DOHH2 (cell line): ENCODE data around the gene MRPL11.

Source experiments
- H3F3A ChIP-seq: fragments of 200-600 bp; sonication (generic), shearing (Covaris generic); 2 replicates; pipeline ENCODE4 v1.6.0; 2016; ENCODE audit warnings: antibody characterized with exemption, mild to moderate bottlenecking; ENCODE audit not compliant: control insufficient read depth, insufficient read depth
- H3K27ac ChIP-seq: fragments of 200-600 bp; sonication (generic); 2 replicates; pipeline ENCODE4 v1.5.1; 2014; ENCODE audit warnings: low read depth, mild to moderate bottlenecking, low read length, moderate library complexity
- H3K27me3 ChIP-seq: fragments of 200-600 bp; sonication (generic); 2 replicates; pipeline ENCODE4 v1.6.1; 2014; ENCODE audit warnings: mild to moderate bottlenecking, low read length, mixed read lengths; ENCODE audit not compliant: control insufficient read depth
- H3K36me3 ChIP-seq: fragments of 200-600 bp; sonication (generic); 2 replicates; pipeline ENCODE4 v1.6.1; 2014; ENCODE audit warnings: mild to moderate bottlenecking, low read length, moderate library complexity, mixed read lengths; ENCODE audit not compliant: control insufficient read depth
- H3K4me1 ChIP-seq: fragments of 200-600 bp; sonication (generic); 2 replicates; pipeline ENCODE4 v1.6.1; 2014; ENCODE audit warnings: mild to moderate bottlenecking, low read length, mixed read lengths; ENCODE audit not compliant: control insufficient read depth
- H3K4me2 ChIP-seq: fragments of 200-600 bp; sonication (generic); 2 replicates; pipeline ENCODE4 v1.6.0; 2014; ENCODE audit warnings: mild to moderate bottlenecking, low read length, moderate library complexity
- H3K4me3 ChIP-seq: fragments of 200-600 bp; sonication (generic); 2 replicates; pipeline ENCODE4 v1.5.1; 2014; ENCODE audit warnings: mild to moderate bottlenecking, low read length, mixed read lengths
- H3K79me2 ChIP-seq: fragments of 200-600 bp; sonication (generic); 2 replicates; pipeline ENCODE4 v1.6.1; 2014; ENCODE audit warnings: mild to moderate bottlenecking, low read length, mixed read lengths; ENCODE audit not compliant: control insufficient read depth
- H3K9me2 ChIP-seq: fragments of 200-600 bp; sonication (generic); replicated peaks from 2 replicates; pipeline ENCODE4 v1.6.1; 2014; ENCODE audit warnings: mild to moderate bottlenecking, low read length, mixed read lengths; ENCODE audit not compliant: control insufficient read depth
- H3K9me3 ChIP-seq: fragments of 200-600 bp; sonication (generic); 2 replicates; pipeline ENCODE4 v1.6.1; 2014; ENCODE audit warnings: antibody characterized with exemption, low read length, mixed read lengths; ENCODE audit not compliant: control insufficient read depth, insufficient read depth
- H4K20me1 ChIP-seq: fragments of 200-600 bp; sonication (generic); 2 replicates; pipeline ENCODE4 v1.6.0; 2014; ENCODE audit warnings: low read depth, mild to moderate bottlenecking, antibody characterized with exemption, low read length, moderate library complexity; ENCODE audit not compliant: control insufficient read depth, insufficient read depth
- EZH2phosphoT487 ChIP-seq: fragments of 200-600 bp; sonication (generic); IDR thresholded peaks from 2 replicates; pipeline ENCODE4 v1.6.1; 2017; ENCODE audit warnings: borderline replicate concordance, mild to moderate bottlenecking, antibody characterized with exemption, low read length, moderate library complexity, mixed read lengths
- TF ChIP-seq, protein P1 (sequence below): fragments of 200-600 bp; sonication (generic); IDR thresholded peaks from one replicate; pipeline ENCODE4 v1.5.1; 2014; ENCODE audit warnings: antibody characterized with exemption, mild to moderate bottlenecking, low read depth, low read length; ENCODE audit not compliant: poor library complexity, severe bottlenecking

Gene MRPL11

DNA sequence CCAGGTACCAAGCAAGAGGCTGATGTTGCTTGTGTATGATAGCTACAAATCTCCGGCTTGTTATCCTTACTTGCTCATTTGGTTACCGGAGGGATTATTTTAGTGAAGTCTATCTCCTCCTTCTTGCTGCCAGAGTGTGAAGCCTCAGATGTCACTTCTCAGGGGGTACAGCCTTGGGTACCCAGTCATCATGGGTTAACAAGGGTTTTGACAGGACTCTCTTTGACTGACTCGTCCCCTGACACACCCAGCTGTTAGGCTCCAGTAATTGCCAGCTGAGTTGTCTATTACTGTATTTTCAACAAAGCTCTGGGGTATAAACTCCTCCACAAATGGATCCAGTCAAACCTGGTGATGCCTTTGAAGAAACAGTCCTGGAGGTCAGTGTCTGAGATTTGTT is 16.2 kb upstream of the MRPL11 start:
- TF ChIP-seq, protein P1, sequence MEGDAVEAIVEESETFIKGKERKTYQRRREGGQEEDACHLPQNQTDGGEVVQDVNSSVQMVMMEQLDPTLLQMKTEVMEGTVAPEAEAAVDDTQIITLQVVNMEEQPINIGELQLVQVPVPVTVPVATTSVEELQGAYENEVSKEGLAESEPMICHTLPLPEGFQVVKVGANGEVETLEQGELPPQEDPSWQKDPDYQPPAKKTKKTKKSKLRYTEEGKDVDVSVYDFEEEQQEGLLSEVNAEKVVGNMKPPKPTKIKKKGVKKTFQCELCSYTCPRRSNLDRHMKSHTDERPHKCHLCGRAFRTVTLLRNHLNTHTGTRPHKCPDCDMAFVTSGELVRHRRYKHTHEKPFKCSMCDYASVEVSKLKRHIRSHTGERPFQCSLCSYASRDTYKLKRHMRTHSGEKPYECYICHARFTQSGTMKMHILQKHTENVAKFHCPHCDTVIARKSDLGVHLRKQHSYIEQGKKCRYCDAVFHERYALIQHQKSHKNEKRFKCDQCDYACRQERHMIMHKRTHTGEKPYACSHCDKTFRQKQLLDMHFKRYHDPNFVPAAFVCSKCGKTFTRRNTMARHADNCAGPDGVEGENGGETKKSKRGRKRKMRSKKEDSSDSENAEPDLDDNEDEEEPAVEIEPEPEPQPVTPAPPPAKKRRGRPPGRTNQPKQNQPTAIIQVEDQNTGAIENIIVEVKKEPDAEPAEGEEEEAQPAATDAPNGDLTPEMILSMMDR, result no peak
- Histone ChIP-seq H3K36me3 (no peaks in the 10 kb centered on the region), H3K9me3 (no peaks in the 10 kb centered on the region), H3K9me2 (no peaks in the 10 kb centered on the region), H4K20me1 (no peaks in the 10 kb centered on the region), H3K79me2 (no peaks in the 10 kb centered on the region), H3K4me3 (no peak overlapping the region), H3K27ac (no peak overlapping the region), H3K4me2 (no peak overlapping the region), H3F3A (no peaks in the 10 kb centered on the region), H3K4me1 (peaks cover 22% of the 10 kb centered on the region), H3K27me3 (peaks cover 28% of the 10 kb centered on the region)

DNA sequence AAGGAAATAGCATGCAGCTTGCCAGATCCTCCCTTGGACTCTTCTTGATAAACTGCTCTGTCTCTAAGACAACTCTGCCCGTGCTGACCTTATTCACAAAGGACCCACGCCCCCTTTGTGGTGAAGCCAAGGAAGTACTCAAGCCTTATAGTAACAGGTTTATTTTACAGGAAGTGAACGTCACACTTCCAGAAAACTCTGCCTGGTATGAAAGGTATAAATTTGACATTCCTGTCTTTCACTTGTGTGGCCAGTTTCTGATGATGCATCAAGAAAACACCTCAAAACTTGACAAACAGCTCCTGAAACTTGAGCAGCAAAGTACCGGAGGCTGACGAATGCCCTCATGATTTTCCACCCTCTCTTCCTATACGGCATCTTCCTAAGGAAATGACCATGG is 15.6 kb upstream of the MRPL11 start:
- H3K9me3 ChIP-seq, result no peaks in the 10 kb centered on the region
- no peak overlapping the region for H3K4me2 ChIP-seq
- no peaks in the 10 kb centered on the region for H3K9me2 ChIP-seq
- TF ChIP-seq EZH2phosphoT487, result no peak
- TF ChIP-seq, protein P1, result no peak
- H3K79me2 ChIP-seq, result no peaks in the 10 kb centered on the region
- H3K4me1 ChIP-seq, result peaks cover 17% of the 10 kb centered on the region
- H4K20me1 ChIP-seq, result no peaks in the 10 kb centered on the region
- H3F3A ChIP-seq, result no peaks in the 10 kb centered on the region
- H3K27me3 ChIP-seq, result peaks cover 28% of the 10 kb centered on the region
- H3K27ac ChIP-seq, result no peak overlapping the region
- H3K4me3 ChIP-seq, result no peak overlapping the region
- H3K36me3 ChIP-seq, result no peaks in the 10 kb centered on the region

DNA sequence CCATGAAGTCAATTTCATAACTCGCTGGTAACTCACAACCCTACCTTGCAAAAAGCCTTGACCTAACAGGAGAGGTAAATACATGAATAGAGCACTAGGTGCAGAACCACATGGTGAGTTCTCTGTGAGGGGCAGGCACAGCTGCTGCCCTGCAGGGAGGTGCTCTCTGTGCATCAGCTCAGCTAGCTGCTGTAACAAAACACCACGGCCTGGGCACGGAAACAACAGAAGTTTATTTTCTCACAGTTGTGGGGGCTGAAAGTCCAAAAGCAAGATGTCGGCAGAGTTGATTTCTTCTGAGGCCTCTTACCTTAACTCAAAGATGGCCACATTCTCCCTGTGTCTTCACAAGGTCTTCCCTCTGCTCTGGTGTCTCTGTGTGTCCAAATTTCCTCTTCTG is 13.0 kb upstream of the MRPL11 start:
- peaks cover 22% of the 10 kb centered on the region for H3K27me3 ChIP-seq
- H4K20me1 ChIP-seq, result no peaks in the 10 kb centered on the region
- no peaks in the 10 kb centered on the region for H3F3A ChIP-seq
- no peak overlapping the region for H3K4me2 ChIP-seq
- H3K79me2 ChIP-seq, result no peaks in the 10 kb centered on the region
- no peak overlapping the region for H3K27ac ChIP-seq
- TF ChIP-seq EZH2phosphoT487, result no peak
- TF ChIP-seq, protein P1, result no peak
- H3K4me1 ChIP-seq, result no peaks in the 10 kb centered on the region
- H3K9me2 ChIP-seq, result no peaks in the 10 kb centered on the region
- H3K4me3 ChIP-seq, result no peak overlapping the region
- no peaks in the 10 kb centered on the region for H3K36me3 ChIP-seq
- H3K9me3 ChIP-seq, result no peaks in the 10 kb centered on the region

DNA sequence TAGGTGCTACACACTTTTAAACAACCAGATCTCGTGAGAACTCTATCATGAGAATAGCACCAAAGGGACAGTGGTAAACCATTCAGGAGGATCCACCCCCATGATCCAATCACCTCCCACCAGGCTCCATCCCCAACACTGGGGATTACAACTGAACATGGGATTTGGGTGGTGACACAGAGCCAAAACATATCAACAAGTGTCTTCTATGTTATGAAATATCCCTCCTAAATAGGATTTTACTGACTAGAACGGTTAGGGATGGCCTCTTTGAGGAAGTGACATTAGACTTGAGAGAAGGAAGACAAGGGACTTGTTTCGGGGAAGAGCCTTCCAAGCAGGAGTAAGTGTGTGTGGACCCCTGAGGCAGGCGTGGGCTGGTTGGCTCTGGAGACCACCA is 11.9 kb upstream of the MRPL11 start:
- Histone ChIP-seq H3K27me3 (peaks cover 22% of the 10 kb centered on the region), H3K4me2 (no peak overlapping the region), H3K9me2 (no peaks in the 10 kb centered on the region), H3K4me1 (no peaks in the 10 kb centered on the region), H3K27ac (no peak overlapping the region), H3K9me3 (no peaks in the 10 kb centered on the region), H3K4me3 (no peak overlapping the region), H4K20me1 (no peaks in the 10 kb centered on the region), H3F3A (no peaks in the 10 kb centered on the region), H3K79me2 (no peaks in the 10 kb centered on the region), H3K36me3 (no peaks in the 10 kb centered on the region)
- TF ChIP-seq, protein P1, result no peak
- TF ChIP-seq EZH2phosphoT487, result no peak
